ENCODE measurements around the gene ONECUT3. TPM values are rescaled to one million over a fixed set of nuclear protein-coding genes. Genes with fewer than 3 reads are reported as not detected.

ONECUT3 gene
- polyA plus RNA-seq, 1 donor (not counting 4 experiments of a cell fraction or from before 2014, with no cell fraction given) = 0.01 TPM

DNA sequence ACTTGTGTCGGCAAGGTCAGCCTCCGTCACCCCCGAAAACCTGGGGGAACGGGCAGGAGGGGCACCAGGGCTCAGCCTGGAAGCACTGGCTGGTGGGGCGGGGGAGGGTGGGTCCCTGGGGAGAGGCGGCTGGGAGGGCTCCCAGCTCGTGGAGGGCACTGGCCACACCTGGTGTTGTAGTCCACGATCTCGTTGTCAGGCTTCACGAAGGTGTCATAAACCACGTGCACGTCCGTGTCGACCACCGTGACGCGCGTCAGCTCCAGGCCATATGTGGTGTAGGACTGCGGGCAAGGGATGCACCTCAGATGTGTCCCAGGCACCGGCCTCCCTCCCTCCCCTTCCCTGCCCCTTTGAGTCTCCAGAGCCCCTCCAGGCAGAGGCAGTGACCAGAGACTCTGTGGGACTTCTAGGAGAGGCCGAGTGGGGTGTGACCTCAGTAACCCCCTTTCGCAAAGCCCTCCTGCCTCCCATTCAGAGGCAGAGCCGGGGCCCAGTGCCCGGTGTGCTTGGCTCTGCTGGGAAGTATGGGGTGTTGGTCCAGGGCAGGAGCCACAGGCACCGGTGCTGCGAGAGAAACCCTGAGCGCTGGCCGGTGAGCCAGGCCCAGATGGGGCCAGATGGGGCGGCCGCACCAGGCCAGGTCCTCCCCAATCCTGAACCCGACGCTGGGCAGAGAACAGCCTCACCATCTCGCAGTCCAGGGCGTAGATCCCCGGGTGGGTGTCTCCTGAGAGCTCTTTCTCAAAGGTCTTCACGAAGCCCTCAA, 63.4 kb downstream of the ONECUT3 start:
- H2AFZ ChIP-seq (ENCODE audit: control insufficient read depth, low read length) = no peak overlapping the region
- no peaks in the 10 kb centered on the region for H4K20me1 ChIP-seq (ENCODE audit: control insufficient read depth, extremely low read depth, insufficient read depth, low read length)
- H3K4me1 ChIP-seq (ENCODE audit: control insufficient read depth, extremely low read depth, insufficient read depth, low read length) = peaks cover 6% of the 10 kb centered on the region
- no peaks in the 10 kb centered on the region for H3K9me3 ChIP-seq (ENCODE audit: control insufficient read depth, low read depth, low read length)
- TF ChIP-seq, protein P1, sequence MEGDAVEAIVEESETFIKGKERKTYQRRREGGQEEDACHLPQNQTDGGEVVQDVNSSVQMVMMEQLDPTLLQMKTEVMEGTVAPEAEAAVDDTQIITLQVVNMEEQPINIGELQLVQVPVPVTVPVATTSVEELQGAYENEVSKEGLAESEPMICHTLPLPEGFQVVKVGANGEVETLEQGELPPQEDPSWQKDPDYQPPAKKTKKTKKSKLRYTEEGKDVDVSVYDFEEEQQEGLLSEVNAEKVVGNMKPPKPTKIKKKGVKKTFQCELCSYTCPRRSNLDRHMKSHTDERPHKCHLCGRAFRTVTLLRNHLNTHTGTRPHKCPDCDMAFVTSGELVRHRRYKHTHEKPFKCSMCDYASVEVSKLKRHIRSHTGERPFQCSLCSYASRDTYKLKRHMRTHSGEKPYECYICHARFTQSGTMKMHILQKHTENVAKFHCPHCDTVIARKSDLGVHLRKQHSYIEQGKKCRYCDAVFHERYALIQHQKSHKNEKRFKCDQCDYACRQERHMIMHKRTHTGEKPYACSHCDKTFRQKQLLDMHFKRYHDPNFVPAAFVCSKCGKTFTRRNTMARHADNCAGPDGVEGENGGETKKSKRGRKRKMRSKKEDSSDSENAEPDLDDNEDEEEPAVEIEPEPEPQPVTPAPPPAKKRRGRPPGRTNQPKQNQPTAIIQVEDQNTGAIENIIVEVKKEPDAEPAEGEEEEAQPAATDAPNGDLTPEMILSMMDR (optimal IDR thresholded peaks at IDR 0.05 in 1 of 3, IDR thresholded peaks at IDR 0.05 in 1 of 3, conservative IDR thresholded peaks at IDR 0.05 in 1 of 3; ENCODE audit: extremely low read depth in 1 of 3, insufficient read depth in 2 of 3, low read length in 3 of 3) = no peak
- TF ChIP-seq EZH2 (IDR thresholded peaks at IDR 0.05; ENCODE audit: low read length) = no peak
- H3K9ac ChIP-seq (ENCODE audit: control insufficient read depth, extremely low read depth, insufficient read depth, low read length) = no peak overlapping the region
- dilution Hi-C loops (cut with MboI; ENCODE audit: extremely low pct_ligation_motif_present, low sequenced_read_pairs) = no loop called here
- H3K4me2 ChIP-seq (ENCODE audit: control insufficient read depth, extremely low read depth, insufficient read depth, low read depth, low read length) = no peak overlapping the region
- H3K9me1 ChIP-seq (ENCODE audit: control insufficient read depth, extremely low read depth, insufficient read depth, low read length) = no peaks in the 10 kb centered on the region
- no peaks in the 10 kb centered on the region for H3K79me2 ChIP-seq (ENCODE audit: control insufficient read depth, insufficient read depth, low read length)
- H3K36me3 ChIP-seq (ENCODE audit: control insufficient read depth in 2 of 2, extremely low read depth in 1 of 2, insufficient read depth in 2 of 2, low read length in 2 of 2) = peaks cover 17 to 26% of the 10 kb centered on the region in 2 experiments
- no peak overlapping the region for H3K4me3 ChIP-seq (ENCODE audit: control insufficient read depth in 2 of 3, extremely low read depth in 1 of 3, insufficient read depth in 2 of 3, low read depth in 1 of 3, low read length in 3 of 3)
- no peaks in the 10 kb centered on the region for H3K27me3 ChIP-seq (ENCODE audit: control insufficient read depth, extremely low read depth, insufficient read depth, low read length)
- H3K27ac ChIP-seq (ENCODE audit: control insufficient read depth, insufficient read depth, low read length) = no peak overlapping the region
- DNase-seq (ENCODE audit: low read depth, low spot score) (no peak), FAIRE-seq (no peak)

DNA sequence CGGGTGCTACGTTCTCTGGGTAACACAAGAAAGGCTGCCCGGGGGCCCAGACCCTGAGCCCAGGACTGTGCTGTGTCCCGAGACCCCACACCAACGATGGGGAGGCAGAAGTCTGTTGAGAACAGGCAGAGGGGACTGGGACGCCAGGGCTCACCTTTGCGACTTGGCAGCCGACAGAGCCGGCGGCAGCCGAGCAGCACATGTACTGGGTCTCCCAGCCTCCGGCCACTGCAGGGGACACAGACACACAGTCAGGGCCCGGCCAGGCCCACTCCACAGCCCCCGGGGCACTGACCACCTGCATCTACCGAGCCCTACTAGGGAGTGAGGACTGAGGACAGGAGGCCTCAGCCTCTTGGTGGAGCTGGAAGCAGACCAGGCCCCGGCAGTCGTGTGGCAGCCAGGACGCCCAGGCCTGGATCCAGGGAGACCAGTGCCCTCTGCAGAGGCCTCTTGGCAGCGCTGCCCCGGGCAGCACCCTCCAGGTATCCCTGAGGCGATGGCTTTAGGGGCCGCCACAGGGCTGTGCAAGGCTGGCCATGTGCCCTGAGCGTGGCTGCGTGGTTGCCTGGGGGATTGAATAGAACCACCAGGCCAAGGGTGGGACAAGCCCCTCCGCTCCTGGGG, 64.4 kb downstream of the ONECUT3 start:
- H3K27me3 ChIP-seq (ENCODE audit: control insufficient read depth, extremely low read depth, insufficient read depth, low read length) = no peaks in the 10 kb centered on the region
- H3K36me3 ChIP-seq (ENCODE audit: control insufficient read depth in 2 of 2, extremely low read depth in 1 of 2, insufficient read depth in 2 of 2, low read length in 2 of 2) = peaks cover 23 to 32% of the 10 kb centered on the region in 2 experiments
- dilution Hi-C loops (cut with MboI; ENCODE audit: extremely low pct_ligation_motif_present, low sequenced_read_pairs) = no loop called here
- H4K20me1 ChIP-seq (ENCODE audit: control insufficient read depth, extremely low read depth, insufficient read depth, low read length) = no peaks in the 10 kb centered on the region
- H3K79me2 ChIP-seq (ENCODE audit: control insufficient read depth, insufficient read depth, low read length) = no peaks in the 10 kb centered on the region
- H3K9me1 ChIP-seq (ENCODE audit: control insufficient read depth, extremely low read depth, insufficient read depth, low read length) = no peaks in the 10 kb centered on the region
- no peak overlapping the region for H3K27ac ChIP-seq (ENCODE audit: control insufficient read depth, insufficient read depth, low read length)
- peaks cover 3% of the 10 kb centered on the region for H3K4me1 ChIP-seq (ENCODE audit: control insufficient read depth, extremely low read depth, insufficient read depth, low read length)
- no peaks in the 10 kb centered on the region for H3K9me3 ChIP-seq (ENCODE audit: control insufficient read depth, low read depth, low read length)
- no peak overlapping the region for H3K4me2 ChIP-seq (ENCODE audit: control insufficient read depth, extremely low read depth, insufficient read depth, low read depth, low read length)
- TF ChIP-seq EZH2 (IDR thresholded peaks at IDR 0.05; ENCODE audit: low read length) = no peak
- TF ChIP-seq, protein P1 (optimal IDR thresholded peaks at IDR 0.05 in 1 of 3, IDR thresholded peaks at IDR 0.05 in 1 of 3, conservative IDR thresholded peaks at IDR 0.05 in 1 of 3; ENCODE audit: extremely low read depth in 1 of 3, insufficient read depth in 2 of 3, low read length in 3 of 3) = no peak
- no peak for DNase-seq (ENCODE audit: low read depth, low spot score)
- no peak for FAIRE-seq
- H3K4me3 ChIP-seq (ENCODE audit: control insufficient read depth in 2 of 3, extremely low read depth in 1 of 3, insufficient read depth in 2 of 3, low read depth in 1 of 3, low read length in 3 of 3) = no peak overlapping the region
- no peak overlapping the region for H3K9ac ChIP-seq (ENCODE audit: control insufficient read depth, extremely low read depth, insufficient read depth, low read length)
- no peak overlapping the region for H2AFZ ChIP-seq (ENCODE audit: control insufficient read depth, low read length)

Measured in keratinocyte (primary cell).